Measurements from ENCODE around the gene PRRT2. TPM values are rescaled to one million over a fixed set of nuclear protein-coding genes. Genes with fewer than 3 reads are reported as not detected.
A peak's percentile ranks its signal among the peaks of the same experiment; 100 is the strongest.
"Not testable (repeated sequence)": the region's sequence is repeated elsewhere in the genome, so short reads cannot be mapped to it uniquely, and the experiment has no call there.

PRRT2 gene
- total RNA-seq (10 to 100 TPM; 24.4 to 25.6 TPM), polyA plus RNA-seq (ENCODE audit: insufficient read length in 2 of 2) (100 to 1,000 TPM; 226 to 244 TPM)
- long read RNA-seq, donor 1, transcript PRRT2-205 (3 exons, 1,470 nt) = minor isoform, 9 of 133 reads
- long read RNA-seq, donor 1, transcript PRRT2-222 (2 exons, 2,867 nt) = minor isoform, 19 of 133 reads
- long read RNA-seq, donor 1, transcript PRRT2-202 (4 exons, 2,567 nt) = major isoform, 56 of 133 reads
- long read RNA-seq, donor 1, partial matches to known transcripts = 44 of 133 reads
- long read RNA-seq, donor 1, other reads (novel, unspliced or antisense) = 0 of 133 reads
- long read RNA-seq, donor 2, transcript PRRT2-222 (2 exons, 2,867 nt) = major isoform, 18 of 55 reads
- long read RNA-seq, donor 2, transcript PRRT2-202 (4 exons, 2,567 nt) = minor isoform, 13 of 55 reads
- long read RNA-seq, donor 2, partial matches to known transcripts = 23 of 55 reads
- long read RNA-seq, donor 2, other reads (novel, unspliced or antisense) = 0 of 55 reads
- long read RNA-seq, donor 3, transcript PRRT2-222 (2 exons, 2,867 nt) = major isoform, 18 of 62 reads
- long read RNA-seq, donor 3, transcript PRRT2-202 (4 exons, 2,567 nt) = minor isoform, 15 of 62 reads
- long read RNA-seq, donor 3, partial matches to known transcripts = 26 of 62 reads
- long read RNA-seq, donor 3, other reads (novel, unspliced or antisense) = 0 of 62 reads
- long read RNA-seq, donor 4, transcript PRRT2-222 (2 exons, 2,867 nt) = major isoform, 11 of 15 reads
- long read RNA-seq, donor 4, partial matches to known transcripts = 0 of 15 reads
- long read RNA-seq, donor 4, other reads (novel, unspliced or antisense) = 0 of 15 reads

GRCh38 chr16:29811896-29812665, at the start of gene PRRT2:
PRRT2 (plus strand) TSS chr16:29812193; CDS start chr16:29813055, 862 bp downstream.
- Histone ChIP-seq H3K27me3 (ENCODE audit: control insufficient read depth, insufficient read depth, low read length) (no peaks in the 10 kb centered on the region), H3K4me1 (ENCODE audit: control insufficient read depth, insufficient read depth, low read length) (peaks cover 99% of the 10 kb centered on the region), H3K4me3 (ENCODE audit: low read depth, low read length) (peak within 1 kb of the TSS; percentile 88), H3K9me3 (ENCODE audit: control insufficient read depth, insufficient read depth, low read length) (no peaks in the 10 kb centered on the region), H3K36me3 (ENCODE audit: control insufficient read depth, insufficient read depth, low read length) (peaks cover 70% of the 10 kb centered on the region), H3K27ac (ENCODE audit: low read depth, low read length) (peak within 1 kb of the TSS; percentile 99)
- WGBS (ENCODE audit: insufficient coverage) = 0% methylated on average over 55 of the region's 69 CpGs
- DNase-seq (ENCODE audit: low read depth in 4 of 6, low spot score in 6 of 6) = peak in 5 of 6 donors; percentile 79 to 97 (median 86)

- no peak overlapping the region for H3K4me3 ChIP-seq (ENCODE audit: low read depth, low read length)
- no peak for DNase-seq (ENCODE audit: low read depth in 4 of 6, low spot score in 6 of 6)
- H3K27ac ChIP-seq (ENCODE audit: low read depth, low read length) = no peak overlapping the region
- H3K4me1 ChIP-seq (ENCODE audit: control insufficient read depth, insufficient read depth, low read length) = no peaks in the 10 kb centered on the region
- no peaks in the 10 kb centered on the region for H3K9me3 ChIP-seq (ENCODE audit: control insufficient read depth, insufficient read depth, low read length)
- H3K36me3 ChIP-seq (ENCODE audit: control insufficient read depth, insufficient read depth, low read length) = no peaks in the 10 kb centered on the region
- 71% methylated on average over 6 of the region's 6 CpGs for WGBS (ENCODE audit: insufficient coverage)
- H3K27me3 ChIP-seq (ENCODE audit: control insufficient read depth, insufficient read depth, low read length) = no peaks in the 10 kb centered on the region
These were observed 48.7 kb upstream of the PRRT2 start for GRCh38 chr16:29763326-29763725.

GRCh38 chr16:29765167-29766032, 46.6 kb upstream of the PRRT2 start:
- Histone ChIP-seq H3K4me1 (ENCODE audit: control insufficient read depth, insufficient read depth, low read length) (no peaks in the 10 kb centered on the region), H3K4me3 (ENCODE audit: low read depth, low read length) (no peak overlapping the region), H3K9me3 (ENCODE audit: control insufficient read depth, insufficient read depth, low read length) (no peaks in the 10 kb centered on the region), H3K36me3 (ENCODE audit: control insufficient read depth, insufficient read depth, low read length) (no peaks in the 10 kb centered on the region), H3K27ac (ENCODE audit: low read depth, low read length) (no peak overlapping the region), H3K27me3 (ENCODE audit: control insufficient read depth, insufficient read depth, low read length) (no peaks in the 10 kb centered on the region)
- WGBS (ENCODE audit: insufficient coverage) = 69% methylated on average over 9 of the region's 15 CpGs
- no peak for DNase-seq (ENCODE audit: low read depth in 4 of 6, low spot score in 6 of 6)

GRCh38 chr16:29766571-29766970, 45.4 kb upstream of the PRRT2 start:
- Histone ChIP-seq H3K4me1 (ENCODE audit: control insufficient read depth, insufficient read depth, low read length) (no peaks in the 10 kb centered on the region), H3K27ac (ENCODE audit: low read depth, low read length) (no peak overlapping the region), H3K4me3 (ENCODE audit: low read depth, low read length) (no peak overlapping the region), H3K27me3 (ENCODE audit: control insufficient read depth, insufficient read depth, low read length) (no peaks in the 10 kb centered on the region), H3K9me3 (ENCODE audit: control insufficient read depth, insufficient read depth, low read length) (no peaks in the 10 kb centered on the region), H3K36me3 (ENCODE audit: control insufficient read depth, insufficient read depth, low read length) (no peaks in the 10 kb centered on the region)
- WGBS (ENCODE audit: insufficient coverage) = no CpG with 5 or more reads among the region's 3 CpGs
- no peak for DNase-seq (ENCODE audit: low read depth in 4 of 6, low spot score in 6 of 6)

GRCh38 chr16:29767062-29767461, 44.9 kb upstream of the PRRT2 start:
- Histone ChIP-seq H3K27ac (ENCODE audit: low read depth, low read length) (no peak overlapping the region), H3K27me3 (ENCODE audit: control insufficient read depth, insufficient read depth, low read length) (no peaks in the 10 kb centered on the region), H3K4me1 (ENCODE audit: control insufficient read depth, insufficient read depth, low read length) (no peaks in the 10 kb centered on the region), H3K4me3 (ENCODE audit: low read depth, low read length) (no peak overlapping the region), H3K9me3 (ENCODE audit: control insufficient read depth, insufficient read depth, low read length) (no peaks in the 10 kb centered on the region), H3K36me3 (ENCODE audit: control insufficient read depth, insufficient read depth, low read length) (no peaks in the 10 kb centered on the region)
- 100% methylated on average over 1 of the region's 3 CpGs for WGBS (ENCODE audit: insufficient coverage)
- no peak for DNase-seq (ENCODE audit: low read depth in 4 of 6, low spot score in 6 of 6)

- WGBS (ENCODE audit: insufficient coverage) = 86% methylated on average over 2 of the region's 2 CpGs
- no peak overlapping the region for H3K27ac ChIP-seq (ENCODE audit: low read depth, low read length)
- no peaks in the 10 kb centered on the region for H3K4me1 ChIP-seq (ENCODE audit: control insufficient read depth, insufficient read depth, low read length)
- no peak for DNase-seq (ENCODE audit: low read depth in 4 of 6, low spot score in 6 of 6)
- no peaks in the 10 kb centered on the region for H3K9me3 ChIP-seq (ENCODE audit: control insufficient read depth, insufficient read depth, low read length)
- H3K4me3 ChIP-seq (ENCODE audit: low read depth, low read length) = no peak overlapping the region
- H3K27me3 ChIP-seq (ENCODE audit: control insufficient read depth, insufficient read depth, low read length) = no peaks in the 10 kb centered on the region
- no peaks in the 10 kb centered on the region for H3K36me3 ChIP-seq (ENCODE audit: control insufficient read depth, insufficient read depth, low read length)
These were observed 42.5 kb upstream of the PRRT2 start for GRCh38 chr16:29769507-29769906.

- Histone ChIP-seq H3K4me1 (ENCODE audit: control insufficient read depth, insufficient read depth, low read length) (no peaks in the 10 kb centered on the region), H3K9me3 (ENCODE audit: control insufficient read depth, insufficient read depth, low read length) (no peaks in the 10 kb centered on the region), H3K27me3 (ENCODE audit: control insufficient read depth, insufficient read depth, low read length) (no peaks in the 10 kb centered on the region), H3K27ac (ENCODE audit: low read depth, low read length) (no peak overlapping the region), H3K4me3 (ENCODE audit: low read depth, low read length) (no peak overlapping the region), H3K36me3 (ENCODE audit: control insufficient read depth, insufficient read depth, low read length) (no peaks in the 10 kb centered on the region)
- DNase-seq (ENCODE audit: low read depth in 4 of 6, low spot score in 6 of 6) = no peak
- WGBS (ENCODE audit: insufficient coverage) = no CpG with 5 or more reads among the region's 7 CpGs
These were observed 41.6 kb upstream of the PRRT2 start for GRCh38 chr16:29770250-29770929.

GRCh38 chr16:29772330-29772729, 39.7 kb upstream of the PRRT2 start:
- DNase-seq (ENCODE audit: low read depth in 4 of 6, low spot score in 6 of 6); H3K4me1 ChIP-seq (ENCODE audit: control insufficient read depth, insufficient read depth, low read length); H3K4me3 ChIP-seq (ENCODE audit: low read depth, low read length); H3K27ac ChIP-seq (ENCODE audit: low read depth, low read length); H3K36me3 ChIP-seq (ENCODE audit: control insufficient read depth, insufficient read depth, low read length); H3K9me3 ChIP-seq (ENCODE audit: control insufficient read depth, insufficient read depth, low read length); H3K27me3 ChIP-seq (ENCODE audit: control insufficient read depth, insufficient read depth, low read length): not testable (repeated sequence)
- 72% methylated on average over 2 of the region's 7 CpGs for WGBS (ENCODE audit: insufficient coverage)

Measured in spinal cord (tissue), 10 donors.